Activated CD4-positive, alpha-beta T cell treated with anti-CD3 and anti-CD28 coated beads, Interleukin-2, amount 50 U/mL, for 4 hours (primary cell): ENCODE measurements around the gene CEMIP2.
"Not testable (repeated sequence)": the region's sequence is repeated elsewhere in the genome, so short reads cannot be mapped to it uniquely, and the experiment has no call there.

Experiments
- DNase-seq, 2 experiments: peaks; one replicate each; pipeline ENCODE4 v3.0.0-alpha.2; 2020

CEMIP2 gene

GRCh38 chr9:71703172-71703872, 65.0 kb downstream of the CEMIP2 start:
- no peak for DNase-seq

- DNase-seq, result no peak
Measured at GRCh38 chr9:71697882-71698281, 70.4 kb downstream of the CEMIP2 start.

DNA sequence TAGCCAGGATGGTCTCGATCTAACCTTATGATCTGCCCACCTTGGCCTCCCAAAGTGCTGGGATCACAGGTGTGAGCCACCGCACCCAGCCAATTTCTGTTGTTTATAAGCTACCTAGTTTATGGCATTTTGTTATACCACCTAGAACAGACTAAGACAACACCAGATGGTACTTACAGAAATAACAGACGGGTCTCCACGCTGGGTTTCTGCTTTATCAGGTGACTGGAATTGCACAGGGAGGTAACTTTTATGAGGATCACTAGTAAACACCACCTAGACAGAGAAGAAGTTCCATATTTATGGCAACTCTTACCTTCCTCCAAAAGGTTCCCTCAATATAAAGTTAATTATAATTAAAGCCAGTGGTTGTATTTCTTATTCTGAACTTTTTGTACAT, 74.0 kb downstream of the CEMIP2 start:
- no peak for DNase-seq

DNA sequence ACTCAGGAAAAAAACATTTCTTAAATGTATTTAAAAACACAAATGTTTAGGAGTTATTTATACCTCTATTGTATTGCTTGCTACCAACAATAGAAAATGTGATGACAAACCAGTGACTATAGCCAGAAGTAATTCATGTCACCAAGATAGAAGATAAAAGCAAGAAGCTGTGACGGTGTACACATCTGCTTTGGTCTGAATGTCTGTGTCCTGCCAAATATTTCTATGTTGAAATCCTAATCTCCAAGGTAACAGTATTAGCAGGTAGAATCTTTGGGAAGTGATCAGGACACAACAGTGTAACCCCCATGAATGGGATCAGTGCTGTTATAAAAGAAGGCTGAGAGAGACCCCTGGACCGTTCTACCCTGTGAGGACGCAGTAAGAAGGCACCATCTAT, 74.7 kb downstream of the CEMIP2 start:
- DNase-seq, result no peak

- DNase-seq, result no peak
Measured at GRCh38 chr9:71692337-71692736, 76.0 kb downstream of the CEMIP2 start.

DNA sequence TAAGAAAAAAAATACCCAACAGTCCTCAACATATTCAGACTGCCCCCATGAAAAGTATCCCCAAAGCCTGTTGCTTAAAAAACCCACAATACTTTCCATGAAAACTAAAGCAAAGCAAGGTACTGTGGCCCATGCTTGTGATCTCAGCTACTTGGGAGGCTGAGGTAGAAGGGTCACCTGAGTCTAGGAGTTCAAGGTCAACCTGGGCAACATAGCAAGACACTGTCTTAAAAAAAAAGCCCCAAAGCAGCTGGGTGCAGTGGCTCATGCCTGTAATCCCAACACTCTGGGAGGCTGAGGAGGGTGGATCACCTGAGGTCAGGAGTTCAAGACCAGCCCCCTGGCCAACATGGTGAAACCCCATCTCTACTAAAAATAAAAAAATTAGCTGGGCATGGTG, 76.7 kb downstream of the CEMIP2 start:
- DNase-seq, result not testable (repeated sequence)

DNA sequence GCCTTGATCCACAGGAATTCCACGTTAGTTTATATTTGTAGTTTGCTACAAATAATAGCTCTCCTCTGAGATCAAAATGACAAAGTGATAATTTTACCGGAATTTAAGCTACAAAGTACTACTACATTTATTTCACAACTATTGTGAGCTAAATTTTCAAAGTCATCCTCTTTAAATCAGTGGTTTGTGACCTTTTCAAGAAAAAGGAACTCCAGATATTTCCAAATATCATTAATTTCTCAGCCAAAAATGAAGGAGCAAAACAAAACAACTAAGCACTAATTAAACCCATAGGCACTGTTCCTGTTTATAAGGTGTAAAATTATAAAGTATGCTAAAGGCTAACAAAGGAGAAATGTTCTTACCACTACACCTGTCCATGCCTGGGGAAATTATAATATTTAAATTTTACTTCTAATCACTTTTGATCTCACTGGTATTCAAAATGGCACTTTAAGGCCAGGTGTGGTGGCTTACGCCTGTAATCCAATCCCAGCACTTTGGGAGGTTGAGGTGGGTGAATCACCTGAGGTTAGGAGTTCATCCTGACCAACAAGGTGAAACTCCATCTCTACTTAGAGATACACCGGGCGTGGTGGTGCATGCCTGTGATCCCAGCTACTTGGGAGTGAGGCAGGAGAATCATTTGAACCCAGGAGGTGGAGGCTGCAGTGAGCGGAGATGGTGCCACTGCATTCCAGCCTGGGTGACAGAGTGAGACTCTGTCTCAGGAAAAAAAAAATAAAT, 77.5 kb downstream of the CEMIP2 start:
- DNase-seq, result no peak

DNA sequence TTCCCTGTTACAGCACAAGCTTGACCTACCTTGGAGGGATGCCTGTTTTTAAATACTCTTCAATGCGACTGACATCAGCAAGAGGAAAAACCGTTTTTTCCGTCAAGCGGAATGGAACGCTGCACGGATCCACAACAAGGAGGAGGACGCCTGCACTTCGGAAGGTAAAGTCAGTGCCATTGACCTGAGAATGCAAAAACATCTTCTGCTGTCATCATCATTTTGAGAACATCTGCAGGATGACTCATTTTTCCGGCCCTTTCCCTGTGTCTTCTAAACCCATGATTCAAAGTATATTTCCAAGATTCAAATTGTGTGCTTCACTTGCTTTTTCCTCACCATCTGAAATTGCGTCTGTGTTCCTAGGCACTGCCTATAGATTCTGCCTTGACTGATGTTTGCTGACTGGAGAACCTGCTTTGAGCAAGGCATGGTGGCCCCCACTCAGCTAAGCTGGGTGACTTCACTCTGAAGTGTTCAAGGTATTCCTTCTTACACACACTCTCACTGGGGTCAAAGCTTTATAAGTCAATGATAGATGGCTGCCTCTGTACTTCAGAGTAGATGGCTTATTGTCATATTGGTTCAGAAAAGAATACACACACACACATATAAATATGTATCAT, 78.1 kb downstream of the CEMIP2 start:
- DNase-seq, result no peak

- DNase-seq, result no peak
Measured at GRCh38 chr9:71687676-71688075, 80.6 kb downstream of the CEMIP2 start.

GRCh38 chr9:71685988-71686387, 82.3 kb downstream of the CEMIP2 start:
- no peak for DNase-seq

DNA sequence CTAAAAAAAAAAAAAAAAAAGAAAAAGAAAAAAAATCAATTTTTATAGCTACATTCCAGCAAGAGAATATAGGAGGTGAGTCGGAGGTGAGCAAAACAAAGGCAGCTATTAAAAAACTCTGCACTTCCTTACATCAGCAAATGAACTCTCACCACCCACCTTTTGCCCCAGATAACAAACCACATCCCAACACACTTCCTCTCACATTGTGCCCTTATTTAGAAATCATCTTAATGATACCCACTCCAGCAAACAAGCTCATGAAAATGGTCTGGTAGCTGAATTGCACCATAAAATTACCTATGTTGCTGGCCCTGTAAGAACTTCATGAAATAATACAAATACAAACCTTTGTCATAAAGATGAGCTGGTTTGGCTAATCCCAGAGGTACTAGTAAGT, 82.9 kb downstream of the CEMIP2 start:
- DNase-seq, result no peak

- no peak for DNase-seq
Measured at GRCh38 chr9:71684566-71684965, 83.7 kb downstream of the CEMIP2 start.

- no peak for DNase-seq
Measured at GRCh38 chr9:71683598-71684235, 84.6 kb downstream of the CEMIP2 start.

DNA sequence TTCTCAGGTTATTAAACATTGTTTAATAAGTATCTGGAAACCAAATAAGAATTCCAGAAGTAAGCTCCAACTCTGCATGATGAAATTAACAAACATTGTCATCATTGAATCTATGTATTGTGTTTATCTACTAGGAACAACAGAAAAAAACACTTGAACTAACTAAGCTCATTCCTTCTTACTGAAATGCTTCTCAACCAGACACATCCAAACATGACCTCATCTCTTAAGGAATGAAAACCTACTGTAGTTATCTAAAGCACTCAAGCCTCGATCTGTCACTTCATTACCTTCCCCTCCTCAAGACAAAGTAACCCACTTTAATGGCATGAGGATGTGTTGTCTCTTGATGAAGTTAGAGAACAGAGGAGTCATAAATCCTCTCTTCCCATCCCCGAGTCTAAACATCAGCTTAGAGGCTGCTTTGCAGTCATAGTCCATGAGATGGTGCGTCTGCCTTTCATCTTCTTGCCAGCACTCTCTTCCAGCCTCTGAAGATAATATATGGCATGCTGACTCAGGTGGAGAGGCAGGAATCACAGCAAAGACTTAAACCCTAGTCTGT, 86.5 kb downstream of the CEMIP2 start:
- DNase-seq, result no peak

GRCh38 chr9:71681104-71681707, 87.1 kb downstream of the CEMIP2 start:
- DNase-seq, result no peak

DNA sequence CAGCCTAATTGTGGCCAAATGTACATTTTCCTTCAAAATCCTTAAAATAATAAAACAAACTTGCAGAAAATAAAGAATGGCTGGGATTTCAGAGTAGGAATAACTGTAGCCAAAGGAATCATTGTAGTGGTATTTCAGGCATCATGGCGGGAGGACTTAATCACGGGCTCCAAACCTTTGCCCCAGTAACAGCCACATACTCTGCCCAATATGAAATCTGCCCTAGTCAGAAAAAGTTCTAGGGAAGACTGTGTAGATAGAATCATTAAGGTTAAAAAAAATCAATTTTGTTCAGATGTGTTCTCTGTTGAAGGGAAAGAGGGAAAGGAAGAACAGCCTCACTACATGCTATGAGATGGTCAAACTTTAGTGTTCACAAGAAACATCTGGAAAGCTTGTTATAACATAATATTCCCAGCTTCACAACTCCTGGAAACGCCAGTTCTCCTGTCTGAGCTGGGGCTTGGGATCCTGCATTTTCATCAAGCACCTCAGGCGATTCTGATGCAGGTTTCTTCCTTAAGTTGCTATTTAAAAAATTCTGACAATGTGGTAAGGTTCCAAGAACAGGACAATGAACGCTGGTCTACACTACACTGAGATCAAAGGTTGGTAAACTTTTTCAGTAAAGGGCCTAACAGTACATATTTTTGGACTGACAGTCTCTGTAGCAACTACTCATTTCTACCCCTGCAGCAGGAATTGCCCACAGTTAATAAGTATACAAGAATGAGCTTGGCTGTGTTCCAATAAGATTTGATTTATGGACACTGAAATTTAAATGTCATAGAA, 87.9 kb downstream of the CEMIP2 start:
- no peak for DNase-seq

DNA sequence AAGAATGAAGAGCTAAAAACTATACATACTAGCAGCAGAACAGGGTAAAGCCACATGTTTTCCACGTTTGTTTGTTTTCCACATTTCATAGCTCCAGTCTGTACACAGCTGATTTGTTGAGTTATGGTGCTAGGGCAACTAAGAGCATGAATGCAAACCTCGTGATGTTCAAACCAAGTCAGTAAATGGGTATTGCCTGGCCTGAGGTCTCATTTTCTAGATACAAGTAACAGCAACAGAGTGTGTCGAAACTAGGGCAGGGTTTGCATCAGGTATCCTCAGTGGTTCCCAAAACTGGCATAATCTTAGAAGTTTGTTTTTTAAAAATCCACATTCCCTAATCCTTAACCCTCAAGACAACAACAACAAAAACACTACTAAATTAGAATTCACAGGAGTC, 89.3 kb downstream of the CEMIP2 start:
- no peak for DNase-seq

DNA sequence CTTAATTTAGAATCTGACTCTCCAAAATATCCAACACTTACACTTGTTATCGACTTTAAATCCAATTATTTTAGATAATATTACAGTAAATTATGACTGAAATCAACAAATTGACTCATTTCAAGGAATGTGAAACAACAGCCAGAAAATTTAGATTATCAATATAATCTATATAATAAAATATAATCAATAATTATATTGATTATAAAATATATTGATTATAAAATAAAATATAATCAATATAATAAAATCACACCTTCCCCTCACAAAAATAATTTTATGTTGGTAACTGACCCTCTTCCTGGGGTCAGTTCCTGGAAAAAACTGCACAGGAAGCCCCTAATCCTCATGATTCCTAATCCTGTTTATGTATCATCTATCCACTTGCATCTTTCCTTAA, 91.1 kb downstream of the CEMIP2 start:
- DNase-seq, result no peak

GRCh38 chr9:71676460-71676859, 91.9 kb downstream of the CEMIP2 start:
- DNase-seq, result no peak

GRCh38 chr9:71675857-71676165, 92.5 kb downstream of the CEMIP2 start:
- DNase-seq, result no peak

GRCh38 chr9:71675105-71675856, 93.0 kb downstream of the CEMIP2 start:
- no peak for DNase-seq
